ENCODE data around the gene CLIC3.

DNA sequence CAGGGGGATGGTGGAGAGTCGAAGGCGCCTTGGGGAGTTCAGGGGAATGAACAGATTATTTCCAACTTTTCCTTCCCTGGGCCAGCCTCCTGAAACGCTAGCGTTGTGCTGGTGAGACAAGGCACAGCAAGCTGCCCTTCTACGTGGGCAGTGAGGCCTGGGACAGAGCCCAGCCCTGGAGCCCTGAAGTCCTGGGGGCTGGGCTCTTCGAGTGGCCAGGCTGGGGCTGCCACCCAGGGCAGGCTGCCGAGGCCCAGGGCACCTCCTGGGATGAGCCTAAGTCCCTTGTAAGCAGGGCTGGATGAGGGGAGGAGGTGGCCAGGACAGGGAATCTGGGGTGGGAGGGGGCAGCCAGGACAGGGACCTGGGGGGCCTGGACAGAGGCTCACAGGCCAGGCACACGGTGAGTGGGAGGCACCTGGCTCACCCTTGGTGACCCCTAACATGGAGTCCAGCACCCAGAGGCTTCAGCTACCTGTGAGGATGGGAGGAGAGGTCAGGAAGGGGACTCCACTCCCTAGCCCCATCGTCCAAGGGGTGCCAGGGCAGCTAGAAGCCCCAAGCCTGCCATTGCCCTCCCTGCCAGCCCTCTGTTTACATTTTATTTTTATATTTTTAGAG, 45.6 kb downstream of the CLIC3 start:
- TF ChIP-seq JUNB (IDR thresholded peaks at IDR 0.05) (no peak), POLR2A (IDR thresholded peaks at IDR 0.05; ENCODE audit: low read length) (no peak), RCOR1 (IDR thresholded peaks at IDR 0.05; ENCODE audit: low read depth, low read length) (no peak), KDM1A (IDR thresholded peaks at IDR 0.05; ENCODE audit: low read depth) (no peak), EP300 (IDR thresholded peaks at IDR 0.05) (no peak), FOXS1 (CRISPR knock-in tag; IDR thresholded peaks at IDR 0.05) (no peak), NPAS2 (CRISPR knock-in tag; IDR thresholded peaks at IDR 0.05; ENCODE audit: borderline replicate concordance) (no peak), MYC (IDR thresholded peaks at IDR 0.05; ENCODE audit: borderline replicate concordance, low read length) (no peak)
- TF ChIP-seq, protein P1, sequence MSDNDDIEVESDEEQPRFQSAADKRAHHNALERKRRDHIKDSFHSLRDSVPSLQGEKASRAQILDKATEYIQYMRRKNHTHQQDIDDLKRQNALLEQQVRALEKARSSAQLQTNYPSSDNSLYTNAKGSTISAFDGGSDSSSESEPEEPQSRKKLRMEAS (IDR thresholded peaks at IDR 0.05), result no peak
- TF ChIP-seq, protein P2, sequence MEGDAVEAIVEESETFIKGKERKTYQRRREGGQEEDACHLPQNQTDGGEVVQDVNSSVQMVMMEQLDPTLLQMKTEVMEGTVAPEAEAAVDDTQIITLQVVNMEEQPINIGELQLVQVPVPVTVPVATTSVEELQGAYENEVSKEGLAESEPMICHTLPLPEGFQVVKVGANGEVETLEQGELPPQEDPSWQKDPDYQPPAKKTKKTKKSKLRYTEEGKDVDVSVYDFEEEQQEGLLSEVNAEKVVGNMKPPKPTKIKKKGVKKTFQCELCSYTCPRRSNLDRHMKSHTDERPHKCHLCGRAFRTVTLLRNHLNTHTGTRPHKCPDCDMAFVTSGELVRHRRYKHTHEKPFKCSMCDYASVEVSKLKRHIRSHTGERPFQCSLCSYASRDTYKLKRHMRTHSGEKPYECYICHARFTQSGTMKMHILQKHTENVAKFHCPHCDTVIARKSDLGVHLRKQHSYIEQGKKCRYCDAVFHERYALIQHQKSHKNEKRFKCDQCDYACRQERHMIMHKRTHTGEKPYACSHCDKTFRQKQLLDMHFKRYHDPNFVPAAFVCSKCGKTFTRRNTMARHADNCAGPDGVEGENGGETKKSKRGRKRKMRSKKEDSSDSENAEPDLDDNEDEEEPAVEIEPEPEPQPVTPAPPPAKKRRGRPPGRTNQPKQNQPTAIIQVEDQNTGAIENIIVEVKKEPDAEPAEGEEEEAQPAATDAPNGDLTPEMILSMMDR (IDR thresholded peaks at IDR 0.05), result no peak
- TF ChIP-seq, protein P3, sequence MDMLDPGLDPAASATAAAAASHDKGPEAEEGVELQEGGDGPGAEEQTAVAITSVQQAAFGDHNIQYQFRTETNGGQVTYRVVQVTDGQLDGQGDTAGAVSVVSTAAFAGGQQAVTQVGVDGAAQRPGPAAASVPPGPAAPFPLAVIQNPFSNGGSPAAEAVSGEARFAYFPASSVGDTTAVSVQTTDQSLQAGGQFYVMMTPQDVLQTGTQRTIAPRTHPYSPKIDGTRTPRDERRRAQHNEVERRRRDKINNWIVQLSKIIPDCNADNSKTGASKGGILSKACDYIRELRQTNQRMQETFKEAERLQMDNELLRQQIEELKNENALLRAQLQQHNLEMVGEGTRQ (IDR thresholded peaks at IDR 0.05), result no peak
